UCSD-AML1 (cell line): Measurements from ENCODE around the gene ZBTB7A.

ENCODE experiments used
- DNase-seq: peaks from one replicate; lab custom pipeline; 2025; ENCODE audit not compliant: unreplicated experiment; lab: John Stamatoyannopoulos, UW

ZBTB7A gene

DNA sequence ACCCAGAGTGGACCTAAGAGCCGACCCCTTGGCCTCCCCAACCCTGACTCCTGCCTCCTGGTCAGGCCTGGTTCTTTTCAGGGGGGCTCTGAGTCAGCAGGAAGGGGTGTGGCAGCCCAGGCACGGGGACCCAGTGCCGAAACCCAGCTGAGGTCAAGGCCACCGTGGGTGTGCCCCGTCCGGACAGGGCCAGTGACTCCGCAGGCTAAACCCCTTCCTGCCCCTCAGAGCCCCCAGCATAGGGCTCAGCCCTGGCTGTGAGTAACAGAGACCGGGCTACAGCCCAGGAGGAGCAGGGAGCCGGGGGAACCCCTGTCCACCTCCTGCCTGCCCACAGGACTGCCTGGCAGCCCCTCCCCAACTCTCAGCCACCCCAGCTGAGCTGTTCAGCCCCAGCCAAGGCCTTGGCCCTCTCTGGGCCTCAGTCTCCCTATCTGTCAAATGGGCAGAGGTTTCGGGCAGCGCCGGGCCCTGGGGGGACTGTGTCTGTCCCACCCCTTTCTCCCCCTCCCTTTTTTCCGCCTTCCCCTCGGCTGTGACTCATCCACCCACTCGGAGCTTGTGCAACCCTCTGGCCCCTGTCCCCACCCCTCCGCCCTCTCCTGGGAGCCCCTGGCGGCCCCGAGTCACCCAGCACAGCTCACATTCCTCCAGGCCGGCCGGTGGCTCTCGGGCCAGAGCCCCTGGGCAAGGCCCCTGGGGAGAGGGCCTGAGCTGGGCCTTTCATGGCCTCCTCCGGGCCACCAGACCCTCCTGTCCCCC is 8.6 kb downstream of the ZBTB7A start:
- no peak for DNase-seq

DNA sequence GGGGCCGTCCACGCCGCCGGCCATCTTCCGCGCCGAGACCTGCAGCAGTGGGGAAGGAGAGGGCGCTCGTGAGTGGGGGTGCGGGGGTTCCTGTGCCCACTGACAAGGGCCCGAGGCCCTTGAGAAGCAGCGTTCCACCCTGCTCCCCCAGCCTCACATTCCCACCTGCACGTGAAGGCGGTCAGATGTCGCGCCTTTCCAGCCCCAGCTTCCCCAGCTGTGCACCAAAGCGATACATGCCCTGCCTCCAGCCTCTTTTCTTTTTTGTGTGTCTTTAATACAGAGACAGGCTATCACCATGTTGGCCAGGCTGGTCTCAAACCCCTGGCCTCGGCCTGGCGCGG is 11.5 kb downstream of the ZBTB7A start:
- DNase-seq, result no peak

DNA sequence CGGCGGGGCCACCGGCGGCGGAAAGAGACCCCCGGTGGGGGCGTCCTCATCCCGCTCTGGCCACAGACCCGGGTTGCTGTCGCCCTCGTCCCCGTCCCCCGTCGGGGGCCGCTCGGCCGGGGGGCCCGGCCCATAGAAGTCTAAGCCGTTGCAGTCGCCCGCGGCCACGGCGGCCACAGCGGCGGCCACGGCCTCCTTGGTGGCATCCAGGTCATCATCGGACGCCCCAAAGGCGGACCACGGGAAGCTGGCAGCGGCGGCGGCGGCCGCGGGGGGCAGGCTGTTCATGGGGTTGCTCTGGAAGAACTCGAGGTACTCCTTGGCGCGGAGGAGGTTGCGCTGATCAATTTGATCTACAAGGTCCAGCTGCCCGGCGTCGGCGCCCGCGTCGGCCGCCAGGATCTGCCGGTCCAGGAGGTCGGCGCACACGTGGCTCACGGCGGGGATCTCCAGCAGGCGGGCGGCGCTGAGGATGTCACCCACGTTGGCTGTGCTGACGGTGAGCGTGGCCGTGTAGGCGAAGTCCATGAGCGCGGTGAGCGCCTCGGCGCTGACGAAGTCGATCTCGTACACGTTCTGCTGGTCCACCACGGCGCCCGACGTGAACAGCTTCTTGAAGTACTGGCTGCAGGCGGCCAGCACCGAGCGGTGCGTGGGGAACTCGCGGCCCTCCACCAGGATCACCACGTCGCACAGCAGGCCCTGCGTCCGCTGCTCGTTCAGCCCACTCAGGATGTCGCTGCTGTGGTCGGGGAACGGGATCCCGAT is 12.1 kb downstream of the ZBTB7A start:
- DNase-seq, result no peak

DNA sequence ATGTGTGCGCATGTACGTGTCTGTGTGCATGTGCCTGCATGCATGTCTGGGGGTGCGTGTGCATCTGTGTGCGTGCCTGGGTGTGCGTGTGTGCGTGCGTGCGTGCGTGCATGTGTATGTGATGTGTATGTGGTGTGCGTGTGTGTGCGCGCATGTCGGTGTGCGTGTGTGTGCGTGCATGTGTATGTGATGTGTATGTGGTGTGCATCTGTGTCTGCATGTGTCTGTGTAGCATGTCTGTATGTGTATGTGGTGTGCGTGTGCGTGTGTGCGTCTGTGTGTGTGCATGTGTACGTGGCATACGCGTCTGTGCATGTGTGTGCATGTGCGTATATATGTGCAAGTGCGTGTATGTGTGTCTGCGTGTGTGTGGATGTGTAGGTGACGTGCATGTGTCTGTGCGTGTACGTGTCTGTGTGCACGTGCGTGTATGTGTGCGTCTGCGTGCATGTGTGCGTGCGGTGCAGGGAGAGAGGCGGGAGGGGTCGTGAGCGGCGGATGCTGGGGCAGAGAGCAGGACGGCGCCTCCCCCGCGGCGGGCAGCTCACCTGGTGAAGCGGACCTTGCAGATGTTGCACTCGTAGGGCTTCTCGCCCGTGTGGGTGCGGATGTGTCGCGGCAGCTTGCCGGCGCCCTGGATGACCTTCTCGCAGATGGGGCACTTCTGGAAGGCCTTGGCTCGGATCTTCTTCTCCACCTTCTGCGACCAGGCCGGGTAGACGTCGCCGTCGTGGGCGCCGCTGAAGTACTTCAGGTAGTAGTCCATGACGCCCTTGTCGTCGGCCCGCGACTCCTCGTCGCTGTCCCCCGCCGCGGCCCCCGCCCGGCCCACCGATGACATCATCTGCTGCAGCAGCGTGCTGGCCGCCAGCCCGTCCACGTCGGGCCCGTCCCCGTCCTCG is 13.0 kb downstream of the ZBTB7A start:
- no peak for DNase-seq

DNA sequence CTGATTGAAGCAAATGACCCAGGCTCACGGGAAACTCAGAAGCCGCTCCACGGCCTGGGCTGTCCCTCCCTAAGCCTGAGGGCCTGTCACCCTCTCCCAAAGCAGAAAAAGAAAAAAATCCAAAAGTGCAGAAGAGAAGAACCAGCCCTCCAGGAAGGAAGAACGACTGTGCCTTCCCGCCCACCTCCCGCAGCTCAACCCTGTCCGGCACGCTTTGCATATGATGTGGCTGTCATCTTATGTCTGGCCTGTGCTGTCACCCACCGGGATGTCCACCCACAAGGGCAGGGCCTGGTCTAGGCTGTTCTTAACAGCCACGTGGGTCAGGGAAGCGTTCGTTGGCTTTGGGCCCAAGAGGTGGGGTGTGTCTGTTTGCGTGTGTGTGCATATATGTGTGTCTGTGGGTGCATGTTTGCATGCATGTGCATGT is 13.7 kb downstream of the ZBTB7A start:
- DNase-seq, result no peak

DNA sequence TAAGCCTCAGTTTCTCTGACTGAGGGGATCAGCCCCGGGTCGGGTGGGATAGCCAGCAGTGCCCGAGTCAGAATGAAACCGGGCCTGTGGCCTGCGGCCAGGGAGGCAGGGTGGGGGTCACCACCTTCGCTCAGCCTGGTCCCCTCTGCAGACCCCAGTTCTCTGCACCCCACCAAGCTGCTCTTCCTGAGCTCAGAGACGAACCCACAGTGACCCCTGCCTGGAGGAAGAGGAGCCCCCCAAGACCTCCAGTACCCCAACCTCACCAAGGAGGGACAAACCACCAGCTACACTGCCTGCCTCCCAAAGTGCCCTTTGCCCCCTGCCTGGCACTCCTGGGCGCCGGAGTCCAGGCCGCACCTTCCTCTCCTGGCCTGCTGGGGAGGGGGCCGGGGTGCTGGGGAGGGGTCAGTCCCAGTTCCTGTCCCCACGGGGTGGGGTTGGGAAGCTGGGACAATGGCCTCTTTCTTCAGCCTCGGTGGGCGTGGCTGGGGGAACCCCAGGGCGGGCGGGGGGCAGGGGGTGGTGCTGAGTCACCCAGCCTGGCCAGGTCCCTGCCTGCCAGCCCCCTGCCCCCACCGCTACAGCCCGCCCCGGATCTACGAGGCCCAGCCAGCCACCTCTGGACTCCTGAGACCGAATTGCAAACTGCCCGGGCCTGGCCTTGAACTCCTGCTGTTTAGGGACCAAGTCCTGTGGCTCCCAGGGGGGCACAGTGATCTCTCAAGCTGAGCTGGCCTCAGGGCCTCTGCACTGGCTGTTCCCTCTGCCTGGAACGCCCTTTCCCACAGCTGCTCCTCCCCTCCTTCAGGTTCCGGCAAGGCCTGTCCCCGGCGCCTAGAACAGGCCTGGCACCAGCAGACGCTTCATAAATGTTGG is 14.3 kb downstream of the ZBTB7A start:
- no peak for DNase-seq

DNA sequence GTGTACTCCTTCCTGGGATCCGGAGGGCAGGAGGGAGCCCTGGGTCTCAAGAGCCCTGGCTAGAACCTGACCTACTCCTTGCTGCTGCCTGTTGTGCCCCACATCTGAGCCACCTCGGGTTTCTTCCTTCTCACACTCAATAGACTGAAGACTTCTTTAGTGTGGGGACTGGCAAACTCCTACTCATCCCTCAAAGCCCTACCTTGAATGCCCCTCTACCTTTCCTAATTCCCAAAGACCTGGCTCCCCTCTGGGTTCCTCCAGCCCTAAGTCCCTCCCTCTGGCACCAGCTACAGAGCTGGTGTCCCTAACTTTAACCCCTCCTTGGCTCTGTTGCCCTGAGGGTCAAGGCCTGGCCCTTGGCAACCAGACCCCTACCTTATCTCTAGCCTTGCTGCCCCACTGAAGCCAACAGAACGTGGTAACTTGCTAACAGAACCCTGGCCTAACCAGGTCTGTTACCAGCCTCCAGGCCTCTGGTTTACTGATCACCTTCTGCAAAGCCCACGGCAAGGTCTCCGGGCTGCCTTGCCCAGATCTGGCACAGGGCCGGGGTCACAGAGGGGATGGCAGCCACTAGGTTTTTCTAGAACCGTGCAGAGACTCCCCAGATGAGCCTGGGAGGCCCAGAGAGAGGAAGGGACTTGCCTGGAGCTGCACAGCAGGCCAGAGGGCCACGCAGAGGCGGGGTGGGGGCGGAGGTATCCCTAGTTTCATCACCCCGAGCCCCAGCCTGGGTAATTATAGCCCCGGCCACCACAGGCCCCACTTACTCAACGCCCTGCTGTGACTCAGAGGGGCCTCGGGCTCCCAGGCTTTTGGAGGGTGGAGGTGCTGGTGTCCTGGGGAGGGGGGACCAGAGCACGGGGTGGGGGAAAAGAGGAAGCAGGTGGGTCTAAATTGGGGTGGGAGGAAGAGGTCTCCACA is 15.3 kb downstream of the ZBTB7A start:
- no peak for DNase-seq

DNA sequence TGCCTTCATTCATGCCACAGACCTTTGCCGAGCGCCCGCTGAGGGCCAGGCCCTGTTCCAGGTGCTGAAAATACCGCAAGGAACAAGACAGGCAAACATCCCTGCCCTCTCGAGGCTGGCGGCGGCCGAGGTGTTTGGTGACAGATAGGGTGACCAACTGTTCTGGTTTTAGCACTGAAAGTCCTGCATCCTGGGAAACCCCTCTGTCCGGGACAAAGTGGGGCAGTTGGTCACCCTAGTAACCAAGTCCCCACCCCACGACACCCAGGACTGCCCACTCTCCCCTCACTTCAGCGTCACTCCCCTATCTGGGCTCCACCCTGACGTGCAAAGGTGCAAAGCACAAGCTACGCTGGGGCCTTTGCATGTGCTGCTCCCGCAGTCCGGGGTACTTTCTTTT is 17.3 kb downstream of the ZBTB7A start:
- no peak for DNase-seq

DNA sequence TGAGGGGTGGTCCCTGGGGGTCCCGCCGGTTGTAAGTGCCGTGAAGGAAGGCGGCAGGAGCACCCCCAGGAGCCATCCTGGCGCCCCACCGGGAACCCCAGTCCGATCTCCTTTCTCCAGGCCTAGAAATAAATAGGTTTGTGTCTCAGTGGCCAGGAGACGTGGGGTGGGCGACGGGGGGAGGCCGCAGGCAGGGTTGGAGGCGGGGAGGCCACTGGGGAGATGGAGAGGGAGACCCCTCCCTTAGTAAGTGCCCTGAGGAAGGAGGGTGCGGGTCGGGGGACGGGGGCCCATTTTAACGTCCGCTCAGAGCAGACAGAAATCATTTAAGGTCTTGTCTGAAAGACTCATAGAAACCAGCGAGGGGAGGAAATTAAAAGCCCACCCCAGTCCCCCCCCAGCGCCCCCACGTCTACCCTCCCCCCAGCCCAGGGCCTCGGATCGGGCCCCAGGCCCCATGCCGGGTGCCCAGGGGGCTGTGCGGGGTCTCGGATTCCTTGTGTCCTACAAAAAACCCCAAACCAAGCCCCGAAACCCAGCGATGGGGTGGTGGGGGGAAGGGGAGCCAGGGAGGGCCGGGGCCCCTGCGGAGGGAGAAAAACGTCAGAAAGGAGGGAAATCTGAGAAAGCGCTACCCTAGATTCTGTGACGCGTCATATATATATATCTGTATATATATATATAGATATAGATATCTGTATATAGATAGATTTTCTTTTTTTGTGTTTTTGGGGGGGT is 19.6 kb downstream of the ZBTB7A start:
- no peak for DNase-seq

DNA sequence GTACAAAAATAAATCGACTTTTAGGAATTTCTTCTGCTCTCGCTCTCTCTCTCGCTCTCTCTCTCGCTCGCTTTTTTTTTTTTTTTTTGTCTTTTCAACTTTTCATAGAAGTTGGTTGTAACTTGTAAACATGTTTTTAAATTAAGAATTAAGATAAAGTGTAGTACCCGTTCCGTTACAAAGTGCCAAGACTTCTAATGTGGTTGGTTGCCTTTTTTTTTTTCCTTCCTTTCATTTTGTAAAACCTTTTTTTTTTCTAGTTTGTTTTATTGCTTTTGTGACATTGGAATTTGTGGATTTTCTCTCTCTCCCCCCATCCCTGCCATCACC is 20.4 kb downstream of the ZBTB7A start:
- no peak for DNase-seq

DNA sequence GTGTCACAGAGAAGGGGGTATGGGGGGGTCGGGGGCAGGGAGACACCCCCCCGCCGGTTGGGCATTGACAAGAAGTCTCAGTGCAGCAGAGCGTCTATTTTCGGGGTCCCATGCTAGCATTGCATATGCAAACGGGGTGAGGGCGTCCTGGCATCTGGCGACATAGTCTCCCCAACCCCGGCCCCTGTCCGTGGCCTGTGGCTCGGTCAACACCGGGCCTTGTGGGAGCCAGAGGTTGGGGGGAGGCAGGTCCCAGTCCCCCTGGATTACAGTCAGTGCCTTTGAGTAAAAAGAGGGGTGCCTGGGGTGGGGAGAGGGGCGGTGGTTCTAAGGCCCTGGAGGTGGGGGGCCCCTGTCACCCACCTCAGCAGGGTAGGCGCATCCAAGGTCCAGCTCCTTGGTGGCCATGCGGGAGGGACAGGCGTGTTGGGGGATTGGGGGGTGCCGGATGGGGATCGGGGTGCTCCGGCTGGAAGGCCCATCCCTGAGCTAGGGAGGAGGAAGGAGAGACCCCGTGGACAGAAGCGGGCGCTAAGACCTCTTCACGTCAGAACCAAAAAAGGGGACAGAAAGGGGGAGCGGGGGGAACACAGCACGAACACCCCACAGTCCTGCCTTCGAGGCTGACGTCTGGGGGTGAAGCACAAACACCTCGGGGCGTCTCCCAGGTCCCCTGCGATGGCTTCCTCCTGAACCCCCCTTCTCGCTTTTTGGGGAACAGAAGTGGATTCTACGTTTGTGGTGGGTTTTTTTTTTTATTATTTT is 20.9 kb downstream of the ZBTB7A start:
- DNase-seq, result no peak

DNA sequence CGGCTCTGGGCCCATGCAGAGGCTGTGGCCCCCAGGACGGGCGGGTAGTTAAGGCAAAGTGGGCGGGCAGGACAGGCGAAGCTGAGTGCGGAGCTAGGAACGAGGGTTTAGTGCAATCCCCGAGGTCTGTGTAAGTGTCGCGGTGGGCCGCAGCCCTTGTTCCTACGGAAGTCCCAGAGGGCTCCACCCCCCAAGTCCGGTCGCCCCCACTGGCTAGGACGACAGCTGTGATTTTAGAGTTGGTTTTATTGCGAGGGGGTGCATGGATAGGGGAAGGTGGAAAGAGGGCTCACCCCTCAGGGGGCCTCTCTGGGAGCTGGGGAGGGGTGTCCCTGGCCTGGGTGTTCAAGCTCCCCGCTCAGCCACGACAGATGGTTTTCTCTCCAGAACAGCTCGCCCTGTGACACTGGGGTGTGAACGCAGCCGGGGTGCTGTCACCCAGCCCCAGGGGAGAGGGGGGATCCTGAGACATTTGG is 21.7 kb downstream of the ZBTB7A start:
- no peak for DNase-seq

DNA sequence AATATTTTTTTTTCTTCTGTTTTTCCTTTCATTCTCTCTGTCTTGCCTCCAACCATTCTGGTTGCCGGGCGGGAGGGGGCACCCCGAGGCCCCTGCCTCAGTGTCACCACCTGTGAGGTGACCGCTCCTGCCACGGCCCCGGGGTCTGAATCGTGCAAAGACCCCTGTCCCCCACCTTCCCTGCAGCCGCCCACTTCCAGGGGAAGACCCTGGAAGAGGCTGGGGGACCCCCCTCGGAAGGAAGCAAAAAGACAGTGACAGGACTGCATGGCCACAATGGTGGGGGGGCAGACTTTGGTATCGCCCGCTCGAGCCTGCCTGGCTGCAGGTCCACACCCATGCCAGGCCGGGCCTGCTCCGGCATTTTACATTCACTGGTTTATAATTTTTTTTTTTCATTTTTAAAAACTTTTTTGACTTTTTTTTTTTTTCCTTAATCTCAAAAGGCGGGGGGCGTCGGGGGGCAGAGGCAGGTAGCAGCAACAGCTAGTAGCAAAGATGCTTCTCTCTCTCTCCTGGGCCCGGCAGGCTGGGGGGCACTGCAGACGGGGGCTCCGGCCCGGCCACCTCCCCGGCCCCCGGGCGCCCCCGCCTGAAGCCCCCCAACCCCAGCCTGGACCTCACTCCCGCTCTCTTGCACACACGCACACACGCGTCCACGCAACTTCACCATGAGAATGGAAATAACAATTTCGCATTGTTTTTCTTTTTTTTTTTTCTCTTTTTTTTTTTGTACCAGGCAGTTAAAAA is 22.6 kb downstream of the ZBTB7A start:
- DNase-seq, result no peak

DNA sequence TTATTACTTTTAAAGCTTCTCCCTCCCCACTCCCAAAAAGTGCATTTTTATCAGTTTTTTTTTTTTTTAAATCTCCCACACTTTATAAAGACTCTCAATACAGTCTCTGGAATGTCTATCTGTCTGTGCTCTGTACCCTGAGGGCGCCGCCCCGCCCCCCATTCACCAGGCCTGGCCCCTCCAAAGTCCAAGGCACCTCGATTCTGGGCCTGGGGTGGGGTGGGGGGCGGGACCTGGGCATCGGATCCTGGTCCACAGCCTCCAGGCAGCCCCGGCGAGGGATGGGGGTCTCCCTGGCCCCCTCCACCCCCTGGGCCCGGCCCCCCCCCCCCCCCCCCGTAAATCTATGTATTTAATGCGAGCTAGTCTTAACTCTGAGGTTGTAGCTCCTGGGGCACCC is 23.3 kb downstream of the ZBTB7A start:
- DNase-seq, result no peak

DNA sequence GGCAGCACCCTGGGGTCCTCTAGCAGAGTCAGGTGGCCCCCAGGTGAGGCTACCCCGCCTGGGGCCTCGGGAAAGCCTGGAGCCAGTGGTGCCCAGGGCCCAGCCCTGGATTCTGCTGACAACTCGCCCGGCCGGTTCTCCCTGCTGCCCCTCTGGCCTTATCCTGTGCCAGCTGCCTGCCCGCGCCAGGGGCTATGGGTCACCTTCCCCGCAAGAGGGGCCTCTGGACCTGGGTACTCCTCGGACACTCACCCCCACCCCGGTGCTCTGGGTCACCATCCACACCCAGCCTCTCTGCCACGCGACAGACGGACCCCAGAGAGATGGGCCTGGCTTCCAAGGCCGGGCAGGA is 24.0 kb downstream of the ZBTB7A start:
- no peak for DNase-seq

DNA sequence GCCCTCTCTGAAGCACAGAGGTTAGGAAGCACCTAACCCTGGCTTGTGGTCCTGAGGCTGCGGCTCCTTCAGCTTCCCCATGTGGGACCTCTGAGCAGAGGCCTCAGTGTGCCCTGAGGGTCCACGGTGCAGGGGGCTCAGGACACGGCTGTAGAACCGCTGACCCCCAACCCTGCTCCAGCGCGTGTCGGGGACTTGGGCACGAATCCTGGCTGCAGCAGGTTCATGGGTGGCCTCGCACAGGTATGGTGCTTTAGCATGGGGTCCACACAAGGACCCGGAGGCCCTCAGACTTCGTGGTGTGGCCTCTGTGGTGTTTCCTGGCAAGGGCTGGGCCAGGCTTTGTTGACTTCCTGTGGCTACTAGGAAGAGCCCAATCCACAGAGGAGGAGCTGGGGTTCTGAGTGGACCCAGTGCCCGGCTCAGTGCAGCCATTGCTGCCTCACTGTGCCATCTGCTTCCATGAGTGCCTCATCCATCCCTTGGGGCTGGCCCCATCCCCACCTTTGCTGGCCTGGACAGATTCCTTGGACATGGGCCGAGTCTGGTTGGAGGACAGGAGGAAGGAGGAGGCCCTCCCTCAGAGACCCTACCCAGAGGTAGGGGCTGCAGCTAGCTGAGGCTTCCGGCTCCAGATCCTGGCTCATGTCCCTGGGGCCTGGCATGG is 24.5 kb downstream of the ZBTB7A start:
- DNase-seq, result no peak
